Brain microvascular endothelial cell (primary cell): Measurements from ENCODE around the gene TSR3.

Source experiments
- DNase-seq: peaks from one replicate; pipeline ENCODE4 v3.0.0-alpha.2; 2020
- H3K27ac ChIP-seq: fragments of 250-450 bp; sonication (Bioruptor Pico); 2 replicates; pipeline ENCODE4 v1.5.1; 2020; ENCODE audit warnings: mild to moderate bottlenecking, moderate library complexity
- H3K27me3 ChIP-seq: fragments of 250-450 bp; sonication (Bioruptor Pico); replicated peaks from 2 replicates; pipeline ENCODE4 v1.5.1; 2020; ENCODE audit warnings: mild to moderate bottlenecking
- H3K36me3 ChIP-seq: fragments of 250-450 bp; sonication (Bioruptor Pico); replicated peaks from 2 replicates; pipeline ENCODE4 v1.5.1; 2020; ENCODE audit warnings: mild to moderate bottlenecking
- H3K4me3 ChIP-seq: 2 replicates; pipeline ENCODE4 v1.5.1; 2011; ENCODE audit warnings: low read depth, mild to moderate bottlenecking, control low read depth, low read length, moderate library complexity
- in situ Hi-C: cut with HindIII; loops from 2 replicates; pipeline ENCODE4 v1.10.0; 2017; ENCODE audit warnings: low sequenced_read_pairs, low pct_ligation_motif_present
- TF ChIP-seq, protein P1 (sequence below): IDR thresholded peaks from 2 replicates; pipeline ENCODE4 v1.5.1; 2011; ENCODE audit warnings: low read depth, mild to moderate bottlenecking, moderate library complexity, low read length, control low read depth, inconsistent platforms; ENCODE audit errors: missing control alignments

The TSR3 gene

DNA sequence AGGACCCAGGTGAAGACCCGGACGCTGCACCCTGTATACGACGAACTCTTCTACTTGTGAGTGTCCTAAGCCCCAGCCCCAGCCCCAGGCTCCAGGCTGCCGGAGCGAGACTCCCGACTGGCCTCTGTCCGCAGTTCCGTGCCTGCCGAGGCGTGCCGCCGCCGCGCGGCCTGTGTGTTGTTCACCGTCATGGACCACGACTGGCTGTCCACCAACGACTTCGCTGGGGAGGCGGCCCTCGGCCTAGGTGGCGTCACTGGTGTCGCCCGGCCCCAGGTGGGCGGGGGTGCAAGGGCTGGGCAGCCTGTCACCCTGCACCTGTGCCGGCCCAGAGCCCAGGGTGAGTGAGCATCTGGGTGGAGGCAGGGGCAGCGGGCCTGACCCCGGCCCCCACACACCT, 3.7 kb downstream of the TSR3 start:
- TF ChIP-seq, protein P1, sequence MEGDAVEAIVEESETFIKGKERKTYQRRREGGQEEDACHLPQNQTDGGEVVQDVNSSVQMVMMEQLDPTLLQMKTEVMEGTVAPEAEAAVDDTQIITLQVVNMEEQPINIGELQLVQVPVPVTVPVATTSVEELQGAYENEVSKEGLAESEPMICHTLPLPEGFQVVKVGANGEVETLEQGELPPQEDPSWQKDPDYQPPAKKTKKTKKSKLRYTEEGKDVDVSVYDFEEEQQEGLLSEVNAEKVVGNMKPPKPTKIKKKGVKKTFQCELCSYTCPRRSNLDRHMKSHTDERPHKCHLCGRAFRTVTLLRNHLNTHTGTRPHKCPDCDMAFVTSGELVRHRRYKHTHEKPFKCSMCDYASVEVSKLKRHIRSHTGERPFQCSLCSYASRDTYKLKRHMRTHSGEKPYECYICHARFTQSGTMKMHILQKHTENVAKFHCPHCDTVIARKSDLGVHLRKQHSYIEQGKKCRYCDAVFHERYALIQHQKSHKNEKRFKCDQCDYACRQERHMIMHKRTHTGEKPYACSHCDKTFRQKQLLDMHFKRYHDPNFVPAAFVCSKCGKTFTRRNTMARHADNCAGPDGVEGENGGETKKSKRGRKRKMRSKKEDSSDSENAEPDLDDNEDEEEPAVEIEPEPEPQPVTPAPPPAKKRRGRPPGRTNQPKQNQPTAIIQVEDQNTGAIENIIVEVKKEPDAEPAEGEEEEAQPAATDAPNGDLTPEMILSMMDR = no peak
- no peaks in the 10 kb centered on the region for H3K27me3 ChIP-seq
- in situ Hi-C loops = no loop called here
- no peak overlapping the region for H3K4me3 ChIP-seq
- DNase-seq = no peak
- H3K27ac ChIP-seq = no peak overlapping the region
- peaks cover 17% of the 10 kb centered on the region for H3K36me3 ChIP-seq

DNA sequence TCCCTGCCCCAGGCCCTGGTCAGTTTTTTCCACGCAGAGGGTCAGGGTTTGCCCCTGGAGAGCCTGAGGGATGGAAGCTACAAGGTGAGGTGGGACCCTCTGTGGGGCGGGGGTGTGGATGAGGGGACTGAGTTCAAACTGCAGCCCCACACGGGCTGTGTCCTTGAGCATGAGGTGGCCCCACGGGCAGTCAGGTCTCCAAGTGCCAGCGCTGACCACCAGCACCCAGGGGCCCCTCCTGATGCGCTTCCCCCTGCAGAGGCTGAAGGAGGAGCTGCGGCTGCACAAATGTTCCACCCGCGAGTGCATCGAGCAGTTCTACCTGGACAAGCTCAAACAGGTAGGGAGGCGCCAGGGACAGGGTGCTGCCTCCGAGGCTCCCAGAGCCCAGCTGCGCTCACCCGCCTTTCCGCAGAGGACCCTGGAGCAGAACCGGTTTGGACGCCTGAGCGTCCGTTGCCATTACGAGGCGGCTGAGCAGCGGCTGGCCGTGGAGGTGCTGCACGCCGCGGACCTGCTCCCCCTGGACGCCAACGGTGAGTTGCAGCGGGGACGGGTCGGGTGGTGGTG, 4.3 kb downstream of the TSR3 start:
- TF ChIP-seq, protein P1 = no peak
- in situ Hi-C loops = no loop called here
- H3K4me3 ChIP-seq = no peak overlapping the region
- H3K36me3 ChIP-seq = peaks cover 17% of the 10 kb centered on the region
- no peaks in the 10 kb centered on the region for H3K27me3 ChIP-seq
- no peak for DNase-seq
- no peak overlapping the region for H3K27ac ChIP-seq

DNA sequence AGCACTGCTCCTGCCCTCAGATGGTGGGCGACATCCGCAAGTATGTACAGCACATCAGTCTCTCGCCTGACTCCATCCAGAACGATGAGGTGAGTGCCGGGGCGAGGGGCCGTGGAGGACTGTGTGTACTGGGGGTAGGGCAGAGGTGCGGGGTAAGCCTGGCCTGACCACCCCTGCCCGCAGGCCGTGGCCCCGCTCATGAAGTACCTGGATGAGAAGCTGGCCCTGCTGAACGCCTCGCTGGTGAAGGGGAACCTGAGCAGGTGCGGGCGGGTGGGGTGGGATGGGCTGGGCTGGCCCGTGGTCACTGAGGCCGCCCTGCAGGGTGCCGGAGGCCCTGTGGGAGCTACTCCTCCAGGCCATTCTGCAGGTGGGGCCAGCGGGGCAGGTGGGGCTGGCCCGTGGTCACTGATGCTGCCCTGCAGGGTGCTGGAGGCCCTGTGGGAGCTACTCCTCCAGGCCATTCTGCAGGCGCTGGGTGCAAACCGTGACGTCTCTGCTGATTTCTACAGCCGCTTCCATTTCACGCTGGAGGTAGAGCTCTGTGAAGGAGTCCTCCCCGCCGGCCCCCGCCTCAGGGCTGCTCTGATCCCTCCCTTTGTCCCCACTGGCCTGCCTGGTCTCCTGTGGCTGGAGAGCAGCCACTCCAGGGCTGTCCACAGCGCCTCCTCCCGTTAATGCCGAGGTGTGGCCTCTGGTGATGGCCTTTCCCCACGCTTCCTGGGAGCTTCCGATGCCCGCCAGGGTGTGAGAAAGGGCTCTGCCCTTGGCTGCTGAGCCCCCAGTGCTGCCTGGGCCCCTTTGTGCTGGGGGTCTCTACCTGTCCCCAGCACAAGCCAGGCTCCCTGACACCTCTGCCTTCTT, 5.0 kb downstream of the TSR3 start:
- H3K27ac ChIP-seq = no peak overlapping the region
- no peaks in the 10 kb centered on the region for H3K27me3 ChIP-seq
- no peak overlapping the region for H3K4me3 ChIP-seq
- no peak for DNase-seq
- in situ Hi-C loops = no loop called here
- TF ChIP-seq, protein P1 = peak; percentile 28
- peaks cover 17% of the 10 kb centered on the region for H3K36me3 ChIP-seq

DNA sequence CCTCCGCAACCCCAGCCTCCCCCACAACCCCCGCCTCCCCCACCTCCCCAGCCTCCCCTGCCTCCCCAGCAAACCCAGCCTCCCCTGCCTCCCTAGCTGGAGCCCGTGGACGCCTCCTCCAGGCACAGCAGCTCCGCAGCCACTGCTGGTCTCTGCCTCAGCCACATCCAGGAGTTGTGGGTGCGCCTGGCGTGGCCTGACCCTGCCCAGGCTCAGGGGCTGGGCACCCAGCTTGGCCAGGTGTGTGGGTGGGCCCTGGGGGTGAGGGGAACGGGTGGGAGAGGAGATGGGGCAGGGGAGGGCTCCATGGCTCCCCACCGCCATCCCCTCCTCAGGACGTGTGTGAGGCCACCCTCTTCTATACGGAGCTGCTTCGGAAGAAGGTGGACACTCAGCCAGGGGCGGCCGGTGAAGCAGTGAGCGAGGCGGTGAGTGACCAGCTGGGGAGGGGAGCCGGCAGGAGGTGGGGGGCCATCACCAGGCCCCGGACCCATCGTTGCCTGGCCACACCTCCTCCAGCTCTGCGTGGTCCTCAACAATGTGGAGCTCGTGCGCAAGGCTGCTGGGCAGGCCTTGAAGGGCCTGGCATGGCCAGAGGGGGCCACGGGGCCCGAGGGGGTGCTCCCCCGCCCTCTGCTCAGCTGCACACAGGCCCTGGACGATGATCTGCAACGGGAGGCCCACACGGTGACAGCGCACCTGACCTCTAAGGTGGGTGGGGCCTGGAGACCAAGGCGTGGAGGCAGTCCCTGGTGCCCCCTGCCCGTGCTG, 5.8 kb downstream of the TSR3 start:
- no peak for DNase-seq

DNA sequence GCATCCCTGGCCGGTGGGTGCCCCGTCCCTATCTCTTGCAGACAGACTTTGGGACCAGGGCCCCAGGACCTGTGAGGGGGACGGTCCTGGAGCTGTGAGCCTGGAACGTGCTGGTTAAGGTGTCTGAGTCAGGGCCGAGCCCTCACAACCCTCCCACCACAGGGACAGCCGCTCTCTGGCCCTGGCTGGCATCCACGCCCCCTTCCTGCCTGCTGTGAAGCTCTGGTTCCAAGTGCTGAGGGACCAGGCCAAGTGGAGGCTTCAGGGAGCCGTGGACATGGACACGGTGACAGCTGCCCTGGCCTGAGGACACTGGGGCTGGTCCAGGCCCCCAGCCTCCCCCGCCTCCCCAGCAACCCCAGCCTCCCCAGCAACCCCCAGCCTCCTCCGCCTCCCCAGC, 6.6 kb downstream of the TSR3 start:
- no peak for DNase-seq
- in situ Hi-C loops = no loop called here
- Histone ChIP-seq H3K4me3 (no peak overlapping the region), H3K27ac (no peak overlapping the region), H3K27me3 (no peaks in the 10 kb centered on the region), H3K36me3 (peaks cover 14% of the 10 kb centered on the region)
- TF ChIP-seq, protein P1 = no peak

More for the DNA sequence above, 5.8 kb downstream of the TSR3 start:
- in situ Hi-C loops = no loop called here
- TF ChIP-seq, protein P1 = no peak
- H3K36me3 ChIP-seq = peaks cover 17% of the 10 kb centered on the region
- no peak overlapping the region for H3K27ac ChIP-seq
- no peak overlapping the region for H3K4me3 ChIP-seq
- H3K27me3 ChIP-seq = no peaks in the 10 kb centered on the region
